NCI-H2196 treated with DMSO at 0.1 percent for 48 hours (cell line): ENCODE results near the gene SMDT1.
"Not testable (repeated sequence)": the region's sequence is repeated elsewhere in the genome, so short reads cannot be mapped to it uniquely, and the experiment has no call there.

Source experiments
- DNase-seq: peaks from one replicate; lab custom pipeline; 2025; ENCODE audit not compliant: unreplicated experiment; lab: John Stamatoyannopoulos, UW

Gene SMDT1

DNA sequence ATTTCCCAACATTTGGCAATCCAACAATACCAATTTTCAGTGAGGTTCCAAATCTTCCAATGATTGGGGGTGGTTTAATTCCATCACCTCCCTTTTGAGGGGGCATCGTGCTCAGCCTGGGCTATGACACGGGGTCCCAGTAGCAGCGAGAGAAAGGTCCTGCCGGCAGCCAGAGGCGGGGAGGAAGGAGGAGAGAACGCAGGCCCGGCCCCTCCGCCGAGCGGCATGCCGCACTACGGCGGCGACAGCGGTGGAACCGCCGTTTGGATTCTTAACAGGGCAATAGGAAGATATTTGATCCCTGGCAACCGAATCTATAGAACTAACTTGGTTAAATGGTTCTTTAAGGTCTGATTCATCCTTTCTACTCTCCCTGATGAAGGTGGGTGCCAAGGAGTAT is 29.3 kb downstream of the SMDT1 start:
- DNase-seq, result no peak

DNA sequence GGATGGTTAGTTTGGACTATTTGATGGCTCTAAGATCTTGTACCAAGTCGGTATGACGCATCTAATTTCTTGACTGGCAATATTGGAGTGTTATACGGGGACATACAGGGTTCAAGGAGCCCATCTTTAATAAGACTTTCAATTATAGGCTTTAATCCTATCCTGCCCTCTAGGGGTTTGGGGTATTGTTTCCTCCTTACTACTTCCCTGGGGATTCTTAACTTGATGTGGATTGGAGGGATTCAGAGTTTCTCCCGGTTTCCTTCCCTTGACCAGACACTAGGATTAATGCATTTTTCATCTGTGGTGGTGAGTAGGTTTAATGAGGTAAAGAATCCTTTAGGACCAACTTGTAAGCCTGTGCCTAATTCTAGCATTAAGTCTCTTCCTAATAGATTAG is 32.3 kb downstream of the SMDT1 start:
- no peak for DNase-seq

DNA sequence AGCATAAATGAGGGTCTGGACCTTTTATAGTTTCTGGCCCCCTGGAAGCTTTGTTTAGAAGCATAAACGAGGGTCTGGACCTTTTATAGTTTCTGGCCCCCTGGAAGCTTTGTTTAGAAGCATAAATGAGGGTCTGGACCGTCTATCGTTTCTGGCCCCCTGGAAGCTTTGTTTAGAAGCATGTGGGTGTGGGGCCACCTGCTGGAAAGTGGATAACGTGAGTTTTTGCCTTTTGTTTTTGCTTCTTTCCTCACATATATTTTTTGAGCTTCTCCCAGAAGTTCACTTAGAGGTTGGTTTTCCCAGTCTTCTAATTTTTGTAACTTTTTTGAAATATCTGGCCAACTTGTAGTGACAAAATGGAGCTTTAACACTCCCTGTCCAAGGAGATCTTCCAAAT is 33.3 kb downstream of the SMDT1 start:
- DNase-seq, result not testable (repeated sequence)

DNA sequence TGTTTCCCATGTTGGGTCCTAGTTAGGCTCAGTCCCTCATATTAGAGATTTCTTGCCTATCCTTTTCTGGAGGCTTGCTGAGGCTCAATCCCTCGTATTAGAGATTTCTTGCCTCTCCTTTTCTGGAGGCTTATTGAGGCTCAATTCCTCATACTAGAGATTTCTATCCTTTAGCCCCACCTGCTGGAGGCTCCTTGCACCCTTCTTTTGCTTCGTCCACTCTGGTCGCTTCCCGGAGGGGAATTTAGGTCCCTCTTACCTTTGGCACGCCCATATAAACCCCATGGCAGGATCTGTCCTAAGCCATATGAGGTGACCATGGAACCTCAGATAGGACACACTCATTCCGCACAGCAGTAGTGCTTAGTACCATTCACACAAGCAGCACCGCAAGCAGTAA is 35.2 kb downstream of the SMDT1 start:
- no peak for DNase-seq

DNA sequence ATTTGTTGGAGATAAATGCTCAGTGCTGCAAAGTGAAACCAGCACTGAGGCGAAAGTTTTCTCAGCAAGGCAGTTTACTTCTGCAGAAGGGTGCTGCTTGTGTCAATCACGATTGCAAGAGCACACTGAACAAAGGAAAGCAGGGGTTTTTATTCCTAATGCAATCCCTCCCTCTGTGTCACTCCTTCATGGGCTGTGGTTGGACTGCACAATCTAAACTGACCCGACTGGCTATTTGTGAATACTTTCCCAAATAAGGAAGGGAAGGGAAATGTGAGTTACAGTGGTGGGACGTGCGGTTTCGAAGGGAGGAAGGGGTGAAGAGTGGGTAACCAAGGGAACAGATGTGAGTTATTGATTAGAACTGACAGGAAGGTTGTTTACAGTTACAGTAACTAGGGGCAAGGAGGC is 35.9 kb downstream of the SMDT1 start:
- DNase-seq, result not testable (repeated sequence)

DNA sequence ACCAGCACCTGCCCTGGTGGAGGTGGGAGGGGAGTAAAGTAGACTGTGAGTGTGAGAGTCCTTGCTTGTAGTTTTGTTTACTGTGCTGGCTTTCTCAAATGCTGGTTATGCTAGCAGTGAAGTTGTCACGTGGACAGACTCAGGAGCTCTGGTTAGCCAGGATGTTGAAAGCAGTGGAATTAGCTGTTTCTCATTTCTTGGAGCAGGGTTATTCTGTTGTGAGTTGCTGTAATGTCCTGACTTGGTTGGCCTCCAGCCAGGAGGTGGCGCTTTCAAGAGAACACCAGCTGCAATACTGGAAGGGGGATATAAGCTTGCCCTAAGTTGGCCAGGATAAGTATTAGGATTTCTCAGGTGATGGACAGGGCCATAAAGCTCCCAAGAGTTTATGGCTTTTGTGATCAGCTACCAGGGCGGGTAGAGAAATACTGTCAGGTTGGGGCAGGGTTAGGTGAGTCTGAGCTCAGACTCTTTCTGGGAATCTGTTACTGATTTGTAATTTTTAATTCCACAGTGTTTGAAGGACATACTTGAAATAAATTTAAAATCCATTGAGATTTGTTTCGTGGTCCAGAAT is 37.4 kb downstream of the SMDT1 start:
- no peak for DNase-seq

DNA sequence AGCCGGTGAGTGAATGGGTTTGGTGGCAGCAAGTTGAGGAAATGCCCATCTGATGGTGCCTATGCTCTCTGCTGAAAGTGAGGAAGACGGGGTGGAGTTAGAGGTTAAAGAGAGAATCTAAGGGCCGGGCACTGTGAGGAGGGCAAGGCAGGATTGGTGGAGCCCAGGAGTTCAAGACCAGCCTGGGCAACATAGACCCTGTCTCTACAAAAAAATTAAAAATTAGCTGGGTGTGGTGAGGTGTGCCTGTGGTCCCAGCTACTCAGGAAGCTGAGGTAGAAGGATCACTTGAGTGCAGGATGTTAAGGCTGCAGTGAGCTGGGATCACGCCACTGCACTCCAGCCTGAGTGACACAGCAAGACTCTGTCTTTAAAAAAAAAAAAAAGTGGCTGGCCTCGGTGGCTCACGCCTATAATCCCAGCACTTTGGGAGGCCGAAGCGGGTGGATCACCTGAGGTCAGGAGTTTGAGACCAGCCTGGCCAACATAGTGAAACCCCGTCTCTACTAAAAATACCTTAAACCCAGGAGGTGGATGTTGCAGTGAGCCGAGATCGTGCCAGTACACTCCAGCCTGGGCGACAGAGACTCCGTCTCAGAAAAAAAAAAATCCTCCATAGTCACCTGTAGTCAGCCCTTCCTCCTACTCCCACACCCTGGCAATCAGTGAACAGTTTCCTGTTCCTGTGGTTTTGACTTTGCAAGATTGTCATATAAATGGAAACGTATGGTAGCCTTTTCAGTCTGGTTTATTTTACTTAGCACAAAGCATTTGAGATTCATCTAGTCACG is 40.9 kb downstream of the SMDT1 start:
- not testable (repeated sequence) for DNase-seq

DNA sequence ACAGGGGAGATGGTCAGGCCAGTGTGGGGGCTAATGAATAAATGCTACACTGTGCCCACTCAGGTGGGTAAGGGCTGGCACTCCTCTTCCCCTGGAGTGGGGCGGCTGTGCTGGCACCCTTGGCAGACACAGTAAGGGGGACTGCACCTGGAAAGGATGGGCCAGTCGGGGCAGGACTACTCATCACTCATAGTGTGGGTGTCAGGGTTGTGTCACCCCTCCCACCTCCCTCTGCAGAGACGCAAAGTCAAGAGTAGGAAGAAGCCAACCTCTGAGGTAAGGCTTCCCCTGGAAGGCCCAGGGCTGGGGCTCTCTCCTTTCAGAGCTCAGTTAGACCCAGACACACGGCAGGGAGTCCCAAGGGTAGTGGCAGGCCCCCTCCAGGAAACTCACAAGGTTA is 44.0 kb downstream of the SMDT1 start:
- DNase-seq, result not testable (repeated sequence)

DNA sequence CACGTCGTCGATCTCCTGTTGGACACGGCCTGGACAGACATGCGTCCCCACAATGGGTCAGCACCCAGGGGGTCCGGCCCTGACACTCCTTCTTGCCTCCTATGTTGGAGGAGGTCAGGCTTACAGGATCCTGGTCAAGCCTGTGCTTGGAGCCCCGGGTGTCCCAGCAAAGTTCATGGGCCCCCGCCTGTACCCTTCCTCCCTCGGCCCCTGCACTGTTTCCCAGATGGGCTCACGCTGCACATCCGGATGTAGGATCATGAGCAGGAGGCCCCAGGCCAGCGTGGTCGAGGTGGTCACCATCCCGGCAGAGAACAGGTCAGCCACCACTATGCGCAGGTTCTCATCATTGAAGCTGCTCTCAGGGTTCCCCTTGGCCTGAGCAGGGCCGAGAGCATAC is 48.1 kb downstream of the SMDT1 start:
- no peak for DNase-seq

DNA sequence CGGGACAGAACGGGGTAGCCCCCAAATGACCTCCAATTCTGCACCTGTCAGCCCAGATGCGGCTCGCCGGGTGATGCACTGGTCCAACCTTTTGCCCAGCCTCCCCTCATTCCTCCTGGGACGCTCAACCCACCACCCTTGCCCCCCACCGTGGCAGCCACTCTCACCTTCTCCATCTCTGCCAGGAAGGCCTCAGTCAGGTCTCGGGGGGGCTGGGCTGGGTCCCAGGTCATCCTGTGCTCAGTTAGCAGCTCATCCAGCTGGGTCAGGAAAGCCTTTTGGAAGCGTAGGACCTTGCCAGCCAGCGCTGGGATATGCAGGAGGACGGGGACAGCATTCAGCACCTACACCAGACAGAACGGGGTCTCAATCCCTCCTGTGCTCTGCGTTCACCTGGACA is 48.5 kb downstream of the SMDT1 start:
- DNase-seq, result not testable (repeated sequence)

DNA sequence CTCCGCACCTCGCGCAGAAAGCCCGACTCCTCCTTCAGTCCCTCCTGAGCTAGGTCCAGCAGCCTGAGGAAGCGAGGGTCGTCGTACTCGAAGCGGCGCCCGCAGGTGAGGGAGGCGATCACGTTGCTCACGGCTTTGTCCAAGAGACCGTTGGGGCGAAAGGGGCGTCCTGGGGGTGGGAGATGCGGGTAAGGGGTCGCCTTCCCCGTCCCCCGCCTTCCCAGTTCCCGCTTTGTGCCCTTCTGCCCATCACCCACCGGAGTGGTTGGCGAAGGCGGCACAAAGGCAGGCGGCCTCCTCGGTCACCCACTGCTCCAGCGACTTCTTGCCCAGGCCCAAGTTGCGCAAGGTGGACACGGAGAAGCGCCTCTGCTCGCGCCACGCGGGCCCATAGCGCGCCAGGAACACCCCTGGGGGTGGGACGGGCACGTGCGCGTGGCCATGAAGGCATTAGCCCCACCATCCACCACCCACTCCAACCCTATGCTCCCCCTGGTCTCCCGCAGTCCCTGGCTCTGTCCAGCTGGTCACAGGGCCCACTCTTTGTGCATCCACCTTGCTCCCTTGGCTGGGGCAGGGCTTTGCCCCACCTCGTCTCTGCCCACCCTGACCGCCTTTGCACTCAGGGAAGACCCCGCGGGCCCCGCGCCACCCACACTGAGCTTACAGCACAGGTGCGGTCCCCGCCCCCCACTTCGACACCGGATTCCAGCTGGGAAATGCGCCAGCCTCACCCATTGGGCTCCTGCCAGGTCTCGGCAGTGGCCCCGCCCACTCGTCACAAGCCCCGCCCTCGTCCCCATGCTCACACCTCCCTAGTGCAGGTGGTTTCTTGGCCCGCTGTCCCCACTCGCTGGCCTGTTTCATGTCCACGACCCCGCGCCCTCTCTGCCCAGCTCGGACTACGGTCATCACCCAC is 49.5 kb downstream of the SMDT1 start:
- peak; percentile 16 for DNase-seq

DNA sequence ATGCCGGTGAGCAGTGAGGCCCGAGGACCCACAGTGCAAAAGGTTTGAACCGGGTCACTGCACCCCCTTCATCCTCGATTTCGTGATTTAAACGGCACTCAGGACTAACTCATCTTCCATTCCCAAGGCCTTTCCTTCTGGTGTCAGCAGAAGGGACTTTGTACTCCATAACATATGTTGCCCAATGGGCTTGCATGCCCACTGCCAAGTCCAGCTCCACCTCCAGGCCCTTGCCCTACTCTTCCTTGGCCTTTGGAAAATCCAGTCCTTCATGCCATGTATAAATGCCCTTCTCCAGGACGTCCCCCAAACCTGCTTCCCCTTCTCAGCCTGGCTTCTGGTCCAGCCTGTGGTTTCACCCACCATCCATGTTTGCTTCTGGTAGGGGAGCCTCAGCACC is 50.7 kb downstream of the SMDT1 start:
- not testable (repeated sequence) for DNase-seq

DNA sequence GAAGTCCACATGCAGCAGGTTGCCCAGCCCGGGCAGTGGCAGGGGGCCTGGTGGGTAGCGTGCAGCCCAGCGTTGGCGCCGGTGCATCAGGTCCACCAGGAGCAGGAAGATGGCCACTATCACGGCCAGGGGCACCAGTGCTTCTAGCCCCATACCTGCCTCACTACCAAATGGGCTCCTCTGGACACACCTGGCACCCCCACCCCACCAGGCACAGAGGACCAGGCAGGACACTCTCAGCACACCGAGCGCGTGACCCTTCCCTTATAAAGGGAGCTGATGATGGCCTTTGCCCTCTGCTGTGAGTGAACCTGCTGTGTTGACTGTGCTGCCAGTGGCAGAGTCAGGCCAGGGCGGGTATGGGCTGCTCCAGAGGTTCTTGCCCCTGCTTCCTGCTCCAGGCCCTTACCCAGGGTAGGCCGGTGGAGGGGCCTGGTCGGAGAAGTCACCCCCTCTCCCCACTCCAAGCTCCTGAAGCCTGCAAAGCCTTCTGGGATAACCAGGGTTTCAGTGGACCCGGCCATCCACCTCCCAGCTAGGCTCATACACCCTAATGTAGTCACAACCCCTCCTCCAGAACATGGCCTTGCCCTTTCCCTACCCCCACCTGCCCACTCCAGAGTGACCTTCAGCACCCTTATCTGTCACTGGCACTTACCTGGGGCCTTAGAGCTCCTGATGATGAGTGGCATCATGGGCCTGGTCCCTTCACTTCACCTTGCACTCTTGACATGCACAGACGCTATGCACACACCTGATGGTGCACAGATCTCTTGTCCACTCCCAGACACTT is 51.3 kb downstream of the SMDT1 start, which contains the start of gene CYP2D6:
Gene CYP2D6, minus strand, starts transcription at position 172 of the 793 bp plus-strand sequence. Its CDS starts 19 bp downstream, at position 153.
- DNase-seq, result not testable (repeated sequence)

DNA sequence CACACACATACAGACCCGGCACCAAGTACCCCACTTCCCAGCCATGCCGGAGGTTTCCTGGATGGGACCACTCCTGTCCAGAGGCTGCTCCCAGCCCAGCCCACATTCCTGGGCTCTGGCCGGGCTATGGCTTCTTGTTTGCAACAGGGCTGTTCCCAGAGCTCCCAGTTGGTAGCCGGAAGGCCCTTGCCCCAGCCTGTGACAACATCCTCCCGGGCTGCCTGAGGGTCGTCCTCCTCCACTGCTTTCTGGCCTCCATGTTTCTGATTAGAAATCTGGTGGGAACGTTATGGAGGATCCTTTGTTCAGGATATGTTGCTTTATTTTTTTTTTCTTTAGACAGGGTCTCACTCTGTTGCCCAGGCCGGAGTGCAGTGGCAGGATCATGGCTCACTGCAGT is 52.1 kb downstream of the SMDT1 start:
- no peak for DNase-seq

DNA sequence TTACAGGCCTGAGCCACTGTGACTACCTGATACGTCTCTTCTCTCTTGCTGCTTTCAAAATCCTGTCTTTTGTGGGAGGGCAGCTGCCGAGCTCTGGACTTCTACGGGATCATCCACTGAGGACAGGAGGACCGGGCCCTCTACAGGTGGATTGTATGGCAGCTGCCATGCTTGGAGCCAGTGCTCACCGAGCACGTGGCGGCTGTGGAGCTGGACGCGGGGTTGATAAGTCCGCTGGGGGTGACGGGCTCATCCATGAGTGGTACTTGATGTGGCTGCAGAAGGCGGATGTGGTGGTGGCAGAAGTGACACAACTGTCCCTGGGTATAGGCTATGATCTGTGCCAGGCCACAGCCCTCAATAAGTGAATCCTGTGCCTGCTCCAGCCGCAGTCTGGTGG is 53.0 kb downstream of the SMDT1 start:
- no peak for DNase-seq
